Measurements from ENCODE around the gene SLC23A2.
"Not testable (repeated sequence)": the region's sequence is repeated elsewhere in the genome, so short reads cannot be mapped to it uniquely, and the experiment has no call there.

The SLC23A2 gene

GRCh38 chr20:5005326-5005725 lies 4.0 kb upstream of the SLC23A2 start:
- DNase-seq = no peak

DNA sequence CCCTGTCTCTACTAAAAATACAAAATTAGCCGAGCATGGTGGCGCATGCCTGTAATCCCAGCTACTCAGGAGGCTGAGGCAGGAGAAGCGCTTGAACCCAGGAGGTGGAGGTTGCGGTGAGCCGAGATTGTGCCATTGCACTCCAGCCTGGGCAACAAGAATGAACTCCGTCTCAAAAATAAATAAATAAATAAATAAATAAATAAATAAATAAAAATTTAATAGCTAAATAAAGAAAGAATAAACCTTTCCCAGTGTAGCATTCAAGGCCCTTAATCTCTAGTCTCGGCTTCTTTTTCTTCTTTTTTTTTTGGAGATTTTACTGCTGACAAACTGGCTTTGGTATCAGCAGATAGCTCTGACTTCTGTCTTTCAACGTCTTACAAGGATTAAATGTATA lies 3.5 kb upstream of the SLC23A2 start:
- DNase-seq = not testable (repeated sequence)

- no peak for DNase-seq
These were observed 2.3 kb upstream of the SLC23A2 start for GRCh38 chr20:5003626-5004025.

- no peak for DNase-seq
These were observed 735 bp upstream of the SLC23A2 start for GRCh38 chr20:5002077-5002413.

DNA sequence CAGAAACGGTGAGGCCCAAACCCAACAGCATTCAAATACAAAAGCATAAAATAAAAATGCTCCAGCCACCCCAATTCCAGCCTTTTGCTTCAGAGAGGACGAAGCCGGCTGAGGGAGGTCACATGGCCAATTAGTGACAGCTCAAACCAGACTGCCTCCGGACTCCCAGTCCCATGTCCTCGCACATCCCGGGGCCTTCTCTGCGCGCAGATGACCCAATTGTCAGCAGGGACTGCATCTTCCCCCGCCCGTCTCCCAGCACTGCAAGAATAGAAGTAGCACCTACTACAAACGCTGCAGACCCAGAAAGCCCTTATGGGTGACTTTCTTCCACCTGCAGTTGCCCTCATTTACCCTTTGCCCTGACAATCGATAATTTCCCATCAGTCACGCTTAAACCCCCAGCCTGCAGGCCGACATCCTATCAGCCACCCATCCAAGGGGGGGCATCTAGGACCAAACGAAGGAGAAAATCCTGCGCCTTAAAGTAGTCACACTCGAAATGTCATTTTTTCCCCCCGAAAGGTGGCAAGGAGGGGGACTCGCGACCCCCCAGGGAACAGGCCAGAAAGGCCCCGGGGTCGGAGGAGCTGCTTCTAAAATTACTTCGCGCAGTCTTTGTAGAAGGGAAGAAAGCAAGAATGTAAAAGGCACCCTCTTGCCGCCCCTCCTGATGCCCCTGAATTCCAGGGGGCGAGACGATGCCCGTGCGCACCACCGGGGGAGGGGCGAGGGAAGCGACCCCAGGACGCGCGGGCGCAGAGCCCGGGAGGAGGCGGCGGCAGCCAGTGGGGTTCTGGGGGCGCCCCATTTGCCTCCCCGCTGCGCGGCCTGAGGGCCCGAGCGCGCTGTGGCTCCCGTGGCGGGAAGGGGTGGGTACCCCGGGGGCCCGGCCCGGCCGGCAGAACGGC lies 792 bp downstream of the SLC23A2 start:
- no peak for DNase-seq

DNA sequence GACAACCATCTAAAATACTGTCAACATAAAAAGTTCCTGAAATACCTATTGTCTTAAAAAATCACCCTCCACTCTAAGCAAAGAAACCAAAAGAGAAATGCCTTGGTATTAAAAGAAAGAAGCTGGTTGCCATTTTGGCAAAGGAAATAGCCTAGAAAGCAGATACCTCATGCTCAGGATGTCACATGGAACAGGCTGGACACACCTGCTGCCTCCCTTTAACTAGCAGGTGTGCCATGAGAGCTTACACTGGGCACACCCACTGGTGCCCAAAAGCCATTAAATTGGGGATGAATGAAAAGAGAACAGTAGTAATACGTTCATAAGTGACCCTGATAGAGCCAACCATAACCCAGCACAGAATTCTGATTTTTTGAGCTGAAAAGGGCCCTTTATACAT lies 1.5 kb downstream of the SLC23A2 start:
- DNase-seq = peak; percentile 54

GRCh38 chr20:4998160-4998651 lies 3.1 kb downstream of the SLC23A2 start:
- no peak for DNase-seq

DNA sequence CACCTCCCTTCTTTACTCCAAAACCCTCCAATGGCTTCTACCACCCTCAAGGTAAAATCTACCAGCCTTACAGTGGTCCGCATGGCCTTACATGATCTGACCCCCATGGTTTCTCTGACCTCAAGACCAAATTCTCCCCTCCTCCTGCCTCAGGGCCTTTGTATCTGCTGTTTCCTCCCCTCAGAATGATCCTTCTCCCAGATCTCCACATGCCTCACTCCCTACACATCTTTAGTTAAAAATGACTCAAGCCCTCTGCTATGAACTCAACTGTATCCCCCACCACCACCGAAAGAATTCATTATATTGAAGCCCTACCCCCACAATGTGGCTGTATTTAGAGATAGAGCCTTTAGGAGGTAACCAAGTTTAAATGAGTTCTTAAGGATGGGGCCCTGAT lies 4.1 kb downstream of the SLC23A2 start:
- DNase-seq = no peak

DNA sequence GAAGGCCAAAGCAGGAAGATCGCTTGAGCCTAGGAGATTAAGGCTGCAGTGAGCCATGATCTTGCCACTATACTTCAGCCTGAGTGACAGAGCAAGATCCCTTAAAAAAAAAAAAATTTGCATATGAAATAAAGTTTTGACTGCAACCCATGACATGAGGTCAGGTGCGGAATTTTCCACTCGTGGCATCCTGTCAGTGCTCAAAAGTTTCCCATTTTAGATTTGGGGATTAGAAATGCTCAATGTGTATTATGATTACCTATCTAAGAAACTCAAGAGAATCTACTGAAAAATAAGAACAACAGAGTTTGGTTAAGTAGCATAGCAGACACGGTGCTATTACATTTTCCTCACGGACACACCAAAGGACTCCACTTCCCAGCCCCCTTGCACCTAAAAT lies 11.7 kb downstream of the SLC23A2 start:
- DNase-seq = no peak

GRCh38 chr20:4987130-4987529 lies 14.2 kb downstream of the SLC23A2 start:
- DNase-seq = no peak

GRCh38 chr20:4985658-4986057 lies 15.7 kb downstream of the SLC23A2 start:
- no peak for DNase-seq

- DNase-seq = no peak
These were observed 19.0 kb downstream of the SLC23A2 start for GRCh38 chr20:4982281-4982680.

- no peak for DNase-seq
These were observed 21.4 kb downstream of the SLC23A2 start for GRCh38 chr20:4979841-4980410.

DNA sequence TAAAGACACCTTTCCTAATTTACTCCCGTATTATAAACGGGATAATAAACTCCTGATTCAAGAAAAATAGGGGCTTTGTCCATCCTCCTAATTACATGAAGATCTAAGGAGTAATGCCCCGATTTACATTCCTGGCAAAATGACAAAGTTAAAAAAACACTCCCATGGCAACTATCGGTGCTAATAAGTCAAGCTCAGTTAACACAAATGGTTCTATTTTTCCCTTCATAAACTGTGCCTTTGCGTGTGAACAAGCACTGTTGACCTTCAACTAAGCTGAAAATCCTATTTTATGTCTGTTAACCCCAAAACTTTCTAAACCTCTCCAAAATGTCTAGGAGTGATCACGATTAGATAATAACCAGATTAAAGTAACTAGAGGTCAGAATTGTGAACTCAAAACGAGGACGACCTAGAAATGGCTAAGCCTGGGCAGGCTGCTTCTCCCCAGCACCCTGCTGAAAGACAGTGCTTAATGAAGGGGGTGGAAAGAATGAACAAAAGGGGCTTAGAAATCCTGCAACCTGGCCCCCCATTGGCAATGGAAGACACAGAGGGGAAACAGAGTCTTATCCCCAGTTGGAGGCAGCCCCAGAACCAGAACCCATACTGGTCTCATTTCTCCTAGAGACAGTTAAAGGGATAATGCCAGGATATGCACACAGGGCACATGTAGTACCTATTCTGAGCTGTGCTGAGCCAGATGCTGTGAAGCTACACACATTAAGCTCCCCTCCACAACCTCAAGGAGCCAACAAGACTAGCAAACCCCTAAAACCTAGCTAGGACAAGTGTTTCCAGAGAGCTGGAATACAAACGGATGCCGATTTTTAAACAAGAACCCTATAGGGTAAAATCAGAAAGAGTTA lies 23.0 kb downstream of the SLC23A2 start:
- DNase-seq = no peak

DNA sequence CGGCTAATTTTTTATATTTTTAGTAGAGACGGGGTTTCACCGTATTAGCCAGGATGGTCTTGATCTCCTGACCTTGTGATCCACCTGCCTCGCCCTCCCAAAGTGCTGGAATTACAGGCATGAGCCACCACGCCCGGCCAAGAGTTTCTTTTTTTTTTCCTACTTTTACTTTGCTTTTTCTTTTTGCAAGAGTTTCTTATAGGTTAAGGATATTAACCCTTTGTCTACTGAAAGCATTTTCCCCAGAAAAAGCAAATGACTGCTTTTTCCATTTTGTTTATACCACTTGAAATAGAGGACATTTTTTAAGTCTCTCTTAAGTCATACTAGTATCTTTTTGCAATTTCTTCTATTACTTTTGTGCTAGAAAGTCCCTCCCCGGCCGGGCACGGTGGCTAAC lies 25.3 kb downstream of the SLC23A2 start:
- not testable (repeated sequence) for DNase-seq

DNA sequence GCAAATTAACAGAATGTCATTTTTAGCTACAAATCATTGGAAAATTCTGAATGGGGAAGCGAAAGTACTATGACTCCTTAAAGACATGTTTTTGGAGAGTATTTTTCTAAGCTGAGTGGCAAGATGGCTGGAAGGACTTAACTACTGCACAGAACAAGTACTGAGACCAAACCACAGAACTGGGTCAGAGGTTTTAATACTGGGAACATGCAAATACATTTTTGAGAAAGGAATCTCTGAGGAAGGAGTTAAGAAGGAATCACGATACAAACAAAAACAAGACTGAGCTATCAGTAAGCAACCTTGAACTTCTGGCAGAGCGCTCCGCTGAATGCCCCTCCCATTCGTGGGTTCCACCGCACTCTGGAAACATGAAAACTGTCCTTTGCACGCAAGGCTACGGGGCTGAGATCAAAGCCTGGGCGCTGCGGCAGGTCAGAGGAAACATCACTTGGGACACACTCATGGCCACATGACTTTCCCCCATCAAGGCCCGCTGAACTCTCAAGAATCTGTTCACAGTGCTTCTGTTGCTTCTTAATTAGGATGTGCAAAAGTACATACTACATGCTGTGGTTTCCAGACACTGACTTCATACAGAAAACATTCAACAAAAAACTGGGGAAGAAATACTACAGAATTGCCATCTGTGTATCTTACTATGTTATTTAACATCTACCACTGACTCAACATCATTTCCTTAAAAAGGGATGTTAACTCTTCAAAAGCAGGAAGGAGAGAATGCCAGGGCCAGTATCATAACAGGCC lies 27.8 kb downstream of the SLC23A2 start:
- no peak for DNase-seq

DNA sequence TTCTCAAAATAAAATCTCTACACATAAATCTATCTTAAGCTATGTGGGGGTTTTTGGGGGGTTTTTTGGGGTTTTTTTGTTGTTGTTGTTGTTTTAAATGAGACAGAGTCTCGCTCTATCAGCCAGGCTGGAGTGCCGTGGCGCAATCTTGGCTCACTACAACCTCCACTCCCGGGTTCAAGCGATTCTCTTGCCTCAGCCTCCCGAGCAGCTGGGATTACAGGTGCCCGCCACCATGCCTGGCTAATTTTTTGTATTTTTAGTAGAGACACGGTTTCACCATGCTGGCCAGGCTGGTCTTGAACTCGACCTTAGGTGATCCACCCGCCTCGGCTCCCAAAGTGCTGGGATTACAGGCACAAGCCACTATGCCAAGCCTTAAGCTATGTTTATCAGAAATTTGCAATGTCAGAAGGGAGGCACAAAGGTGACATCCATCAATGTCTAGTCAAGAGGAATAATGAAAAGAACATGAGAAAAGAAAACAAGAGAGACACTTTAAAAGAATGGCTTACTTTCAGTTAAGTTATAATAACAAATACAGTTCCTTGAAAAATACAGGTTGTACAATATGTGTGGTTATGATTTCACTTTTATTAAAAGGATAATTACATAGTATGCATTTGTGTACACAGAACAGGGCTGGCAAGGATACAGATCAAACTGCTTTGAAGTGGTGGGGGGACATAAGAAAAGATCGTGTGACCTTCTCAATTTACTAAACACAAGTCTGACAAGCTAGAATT lies 28.6 kb downstream of the SLC23A2 start:
- no peak for DNase-seq

GRCh38 chr20:4971064-4971463 lies 30.2 kb downstream of the SLC23A2 start:
- no peak for DNase-seq

DNA sequence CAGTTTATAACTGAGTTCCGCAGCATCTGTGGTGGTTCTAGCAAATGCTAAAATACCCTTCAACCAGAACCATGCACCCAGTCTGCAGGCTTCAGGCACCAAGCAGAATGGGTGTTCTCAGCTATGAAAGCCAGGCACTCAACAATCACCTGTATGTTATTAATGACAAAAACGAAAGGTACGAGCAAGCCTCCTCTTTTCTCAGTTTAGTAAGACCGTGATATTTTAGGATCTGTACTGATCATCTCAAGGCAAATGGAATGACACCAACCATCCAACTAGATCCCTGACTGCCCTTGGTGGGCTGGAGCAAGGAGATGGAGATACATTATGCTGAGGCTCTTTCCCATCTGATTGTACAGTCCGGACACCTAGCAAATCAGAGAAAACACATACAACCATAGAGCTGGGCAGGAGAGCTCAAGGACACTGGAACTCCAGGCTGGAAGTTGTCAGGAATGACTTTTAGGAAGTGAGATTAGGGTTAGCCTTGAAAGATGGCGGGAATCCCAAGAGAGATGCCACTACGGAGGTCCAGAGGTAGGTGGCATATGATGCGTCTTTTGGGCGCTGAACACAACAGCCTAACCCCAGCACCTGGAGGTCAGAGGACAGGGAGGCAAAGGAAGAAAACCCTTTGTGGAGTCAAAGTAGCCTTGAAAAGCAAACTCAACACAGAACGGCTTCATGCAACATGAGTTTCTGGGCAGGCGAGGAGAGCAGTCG lies 33.4 kb downstream of the SLC23A2 start:
- DNase-seq = no peak

DNA sequence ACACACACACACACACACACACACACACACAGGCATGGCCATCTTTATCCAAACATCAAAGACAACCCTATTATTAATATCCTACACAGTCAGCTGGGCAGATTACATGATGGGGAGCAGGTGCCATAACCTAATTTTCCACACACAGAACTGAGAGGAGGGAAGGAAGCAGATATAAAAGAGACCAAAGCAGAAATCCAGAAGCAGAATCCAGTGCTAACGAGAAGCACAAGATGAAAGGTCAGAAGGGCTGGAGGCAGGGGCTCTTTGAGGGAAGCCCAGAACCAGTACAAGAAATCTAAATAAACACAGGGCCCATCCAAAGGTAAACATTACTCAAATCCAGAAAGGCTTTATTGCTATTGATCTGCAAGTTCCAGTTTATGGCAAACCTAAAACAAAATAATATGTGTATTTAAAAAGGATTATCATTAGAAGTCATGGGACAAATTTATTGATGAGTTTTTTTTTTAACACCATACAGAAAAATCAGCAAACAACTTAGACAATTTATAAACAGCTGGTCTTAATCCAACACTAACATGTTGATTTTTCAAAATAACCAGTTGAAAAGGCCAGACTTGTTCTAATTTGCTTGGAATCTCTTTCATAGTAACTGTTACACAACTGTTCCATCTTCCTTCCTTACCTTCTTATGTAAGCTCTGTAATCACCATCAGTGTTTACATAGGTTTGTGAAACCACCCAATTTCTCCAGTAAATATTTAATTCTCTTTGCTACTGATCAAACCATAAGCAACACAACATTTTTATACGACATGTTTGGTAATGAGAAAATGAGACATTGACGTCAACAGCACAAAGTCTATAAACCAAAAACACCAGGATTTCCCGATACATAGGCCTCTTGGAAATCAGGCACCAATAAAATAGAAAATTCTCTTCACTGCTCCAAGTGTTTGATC lies 34.2 kb downstream of the SLC23A2 start:
- DNase-seq = no peak
